Smooth muscle cell (in vitro differentiated cells): Measurements from ENCODE around the gene GALNT7. TPM values are rescaled to one million over a fixed set of nuclear protein-coding genes. Genes with fewer than 3 reads are reported as not detected.

Experiments used
- DNase-seq: peaks from one replicate; lab custom pipeline; 2025; ENCODE audit not compliant: unreplicated experiment; lab: John Stamatoyannopoulos, UW
- H2AFZ ChIP-seq: fragments of 200-600 bp; sonication (generic); 2 replicates; pipeline ENCODE4 v1.6.0; 2016; ENCODE audit warnings: antibody characterized with exemption, low read depth, mild to moderate bottlenecking
- H3F3A ChIP-seq: fragments of 200-600 bp; sonication (generic); 2 replicates; pipeline ENCODE4 v1.6.0; 2017; ENCODE audit warnings: antibody characterized with exemption, low read depth
- H3K27ac ChIP-seq: fragments of 200-600 bp; sonication (generic); 2 replicates; pipeline ENCODE4 v1.5.1; 2016; ENCODE audit warnings: low read depth, mild to moderate bottlenecking
- H3K27me3 ChIP-seq: fragments of 200-600 bp; sonication (generic); 2 replicates; pipeline ENCODE4 v1.6.1; 2016; ENCODE audit warnings: low read depth, mild to moderate bottlenecking
- H3K36me3 ChIP-seq: fragments of 200-600 bp; sonication (generic); 2 replicates; pipeline ENCODE4 v1.5.1; 2016; ENCODE audit warnings: low read depth
- H3K4me1 ChIP-seq: fragments of 200-600 bp; sonication (generic); 2 replicates; pipeline ENCODE4 v1.5.1; 2016; ENCODE audit warnings: low read depth
- H3K4me2 ChIP-seq: fragments of 200-600 bp; sonication (generic); 2 replicates; pipeline ENCODE4 v1.6.0; 2016; ENCODE audit warnings: mild to moderate bottlenecking
- H3K4me3 ChIP-seq: fragments of 200-600 bp; sonication (generic); 2 replicates; pipeline ENCODE4 v1.5.1; 2016; ENCODE audit warnings: mild to moderate bottlenecking
- H3K79me2 ChIP-seq: fragments of 200-600 bp; sonication (generic); 2 replicates; pipeline ENCODE4 v1.6.0; 2016; ENCODE audit warnings: low read depth, mild to moderate bottlenecking
- H3K9ac ChIP-seq: fragments of 200-600 bp; sonication (generic); 2 replicates; pipeline ENCODE4 v1.6.0; 2016; ENCODE audit warnings: low read depth
- H3K9me3 ChIP-seq: fragments of 200-600 bp; sonication (generic); replicated peaks from 2 replicates; pipeline ENCODE4 v1.5.1; 2016; ENCODE audit warnings: low read depth
- H4K20me1 ChIP-seq: fragments of 200-600 bp; sonication (generic); 2 replicates; pipeline ENCODE4 v1.6.0; 2016; ENCODE audit warnings: low read depth
- WGBS: methylation state at CpG from one replicate; pipeline ENCODE4 v1.1.7; 2016; ENCODE audit warnings: low lambda C conversion rate; 5-methylcytosine and 5-hydroxymethylcytosine counted together
- polyA plus RNA-seq: library from polyadenylated mRNA; unstranded; fragments of >200 nt; fragmentation: Nextera tagmentation; extraction: Ambion mirVana; gene quantifications from 2 replicates; pipeline ENCODE4 v1.2.1, GENCODE V29; 2016
- total RNA-seq: library from RNA; depleted of rRNA; stranded (reverse); fragments of >200 nt; gene quantifications from 2 replicates; pipeline ENCODE4 v1.2.3, GENCODE V29; 2014
- TF ChIP-seq, protein P1 (sequence below): fragments of 200-600 bp; sonication (generic); IDR thresholded peaks from 2 replicates; pipeline ENCODE4 v1.5.1; 2017; ENCODE audit warnings: borderline replicate concordance, mild to moderate bottlenecking, antibody characterized with exemption; ENCODE audit not compliant: insufficient read depth, poor library complexity, severe bottlenecking

GALNT7 gene
- total and polyA plus RNA-seq, 2 experiments from 2014 or later: 9.0 to 33.4 TPM

DNA sequence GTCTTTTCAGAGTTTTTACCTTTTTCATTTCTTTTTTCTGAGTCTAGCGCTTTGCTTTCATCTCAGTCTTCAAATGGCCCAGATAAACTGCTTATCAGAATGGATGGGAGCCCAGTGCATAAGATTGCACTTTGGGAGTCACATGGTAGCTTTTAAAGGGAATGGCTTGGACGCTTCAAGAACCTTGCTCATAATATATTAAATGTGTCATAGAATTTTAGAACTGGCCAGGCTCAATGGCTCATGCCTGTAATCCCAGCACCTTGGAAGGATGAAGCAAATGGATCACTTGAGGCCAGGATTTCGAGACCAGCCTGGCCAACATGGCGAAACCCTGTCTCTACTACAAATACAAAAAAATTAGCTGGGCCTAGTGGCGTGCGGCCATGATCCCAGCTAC lies 97.1 kb downstream of the GALNT7 start:
- DNase-seq: no peak
- no peak overlapping the region for H3K27ac ChIP-seq
- H3K27me3 ChIP-seq: no peaks in the 10 kb centered on the region
- H3K9ac ChIP-seq: no peak overlapping the region
- peaks cover 4% of the 10 kb centered on the region for H3F3A ChIP-seq
- peaks cover 10% of the 10 kb centered on the region for H3K4me1 ChIP-seq
- H3K4me2 ChIP-seq: no peak overlapping the region
- no peak overlapping the region for H3K4me3 ChIP-seq
- no peaks in the 10 kb centered on the region for H3K79me2 ChIP-seq
- H4K20me1 ChIP-seq: peaks cover 7% of the 10 kb centered on the region
- WGBS: 91% methylated on average over 6 of the region's 6 CpGs
- H2AFZ ChIP-seq: no peak overlapping the region
- TF ChIP-seq, protein P1, sequence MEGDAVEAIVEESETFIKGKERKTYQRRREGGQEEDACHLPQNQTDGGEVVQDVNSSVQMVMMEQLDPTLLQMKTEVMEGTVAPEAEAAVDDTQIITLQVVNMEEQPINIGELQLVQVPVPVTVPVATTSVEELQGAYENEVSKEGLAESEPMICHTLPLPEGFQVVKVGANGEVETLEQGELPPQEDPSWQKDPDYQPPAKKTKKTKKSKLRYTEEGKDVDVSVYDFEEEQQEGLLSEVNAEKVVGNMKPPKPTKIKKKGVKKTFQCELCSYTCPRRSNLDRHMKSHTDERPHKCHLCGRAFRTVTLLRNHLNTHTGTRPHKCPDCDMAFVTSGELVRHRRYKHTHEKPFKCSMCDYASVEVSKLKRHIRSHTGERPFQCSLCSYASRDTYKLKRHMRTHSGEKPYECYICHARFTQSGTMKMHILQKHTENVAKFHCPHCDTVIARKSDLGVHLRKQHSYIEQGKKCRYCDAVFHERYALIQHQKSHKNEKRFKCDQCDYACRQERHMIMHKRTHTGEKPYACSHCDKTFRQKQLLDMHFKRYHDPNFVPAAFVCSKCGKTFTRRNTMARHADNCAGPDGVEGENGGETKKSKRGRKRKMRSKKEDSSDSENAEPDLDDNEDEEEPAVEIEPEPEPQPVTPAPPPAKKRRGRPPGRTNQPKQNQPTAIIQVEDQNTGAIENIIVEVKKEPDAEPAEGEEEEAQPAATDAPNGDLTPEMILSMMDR: no peak
- H3K9me3 ChIP-seq: no peaks in the 10 kb centered on the region
- no peaks in the 10 kb centered on the region for H3K36me3 ChIP-seq

DNA sequence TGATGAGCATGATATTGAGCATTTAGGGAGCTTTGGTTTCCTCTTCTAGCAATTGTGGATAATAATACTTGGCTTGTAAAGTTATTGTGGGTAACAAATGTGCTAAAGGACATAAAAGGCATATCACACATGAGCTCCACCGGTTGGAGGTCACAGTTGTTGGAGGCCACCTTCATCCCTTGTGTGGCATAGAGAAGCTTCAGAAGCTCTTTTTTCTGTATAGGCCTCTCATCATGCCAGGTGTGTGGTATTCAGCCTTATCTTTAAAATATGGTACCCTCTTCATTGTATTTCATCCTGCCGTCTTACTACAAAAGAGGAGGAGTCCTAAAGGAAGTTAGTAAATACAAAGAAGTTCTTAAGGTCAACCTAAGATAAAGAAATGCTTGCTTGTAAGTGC lies 99.1 kb downstream of the GALNT7 start:
- TF ChIP-seq, protein P1: no peak
- H3K36me3 ChIP-seq: no peaks in the 10 kb centered on the region
- no peak overlapping the region for H2AFZ ChIP-seq
- no peak for DNase-seq
- H3K4me1 ChIP-seq: peaks cover 12% of the 10 kb centered on the region
- H3K27me3 ChIP-seq: no peaks in the 10 kb centered on the region
- no peak overlapping the region for H3K4me2 ChIP-seq
- no peak overlapping the region for H3K9ac ChIP-seq
- no peak overlapping the region for H3K4me3 ChIP-seq
- H3K79me2 ChIP-seq: no peaks in the 10 kb centered on the region
- H3K27ac ChIP-seq: no peak overlapping the region
- H3K9me3 ChIP-seq: no peaks in the 10 kb centered on the region
- peaks cover 4% of the 10 kb centered on the region for H3F3A ChIP-seq
- peaks cover 8% of the 10 kb centered on the region for H4K20me1 ChIP-seq
- 97% methylated on average over 2 of the region's 2 CpGs for WGBS

DNA sequence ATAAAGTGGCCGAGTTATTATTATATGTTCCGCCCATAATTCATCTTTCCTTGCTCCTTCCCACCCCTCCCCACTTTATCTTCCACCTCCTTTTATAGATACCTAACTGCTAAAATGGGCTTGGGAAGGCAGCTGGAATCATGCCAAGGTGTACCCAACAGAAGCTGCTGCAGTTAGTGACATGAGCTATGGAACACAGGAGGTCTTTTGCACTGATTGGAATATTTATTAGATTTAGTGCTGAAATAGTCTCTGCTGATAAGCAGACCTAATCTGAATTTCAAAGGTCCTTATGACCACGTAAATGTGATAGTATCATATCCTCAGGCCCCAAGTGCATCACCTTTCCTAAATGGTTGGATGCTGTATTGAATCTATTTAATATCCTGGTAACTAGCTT lies 100.7 kb downstream of the GALNT7 start:
- WGBS: 92% methylated on average over 3 of the region's 3 CpGs
- Histone ChIP-seq H2AFZ (no peak overlapping the region), H3K27ac (no peak overlapping the region), H3K79me2 (no peaks in the 10 kb centered on the region), H3K4me1 (peaks cover 10% of the 10 kb centered on the region), H3K9me3 (no peaks in the 10 kb centered on the region), H3K4me2 (no peak overlapping the region), H3K4me3 (no peak overlapping the region), H3F3A (peaks cover 4% of the 10 kb centered on the region), H4K20me1 (peaks cover 8% of the 10 kb centered on the region), H3K9ac (no peak overlapping the region), H3K36me3 (no peaks in the 10 kb centered on the region), H3K27me3 (no peaks in the 10 kb centered on the region)
- TF ChIP-seq, protein P1: no peak
- DNase-seq: no peak

DNA sequence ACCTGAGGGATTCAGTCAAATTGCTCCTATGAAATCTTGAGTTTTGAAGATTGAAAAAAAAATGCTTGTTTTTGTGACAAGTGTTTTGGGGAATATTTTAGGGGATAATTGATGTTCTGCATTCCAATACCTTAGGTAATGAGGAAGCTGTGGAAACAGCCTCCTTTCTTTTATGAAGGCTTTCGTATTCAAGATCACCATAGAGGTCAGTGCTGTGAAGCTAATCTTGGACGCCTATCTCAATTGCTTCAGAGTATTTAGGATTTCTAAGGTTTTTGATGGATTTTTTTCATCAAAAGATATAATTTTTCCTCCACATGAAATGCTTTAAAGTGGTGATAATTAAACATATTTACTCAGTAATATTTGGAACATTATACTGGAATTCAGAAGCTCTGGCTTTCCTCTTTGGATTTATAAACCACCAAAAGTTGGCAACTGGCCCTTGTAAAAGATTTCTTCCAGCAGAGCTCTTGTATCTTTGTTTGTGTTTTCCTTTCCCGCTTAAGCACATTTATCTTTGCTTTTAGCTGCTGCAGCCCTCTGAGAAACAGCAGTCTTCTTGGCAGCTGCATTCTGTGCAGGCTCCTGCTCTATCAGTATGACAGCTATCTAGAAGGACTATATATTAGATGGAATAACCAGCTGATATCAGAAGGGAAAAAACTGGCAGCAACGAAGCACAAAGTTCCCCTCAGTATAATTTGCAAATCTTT lies 101.9 kb downstream of the GALNT7 start:
- WGBS: 18% methylated on average over 4 of the region's 4 CpGs
- no peaks in the 10 kb centered on the region for H3K9me3 ChIP-seq
- H2AFZ ChIP-seq: no peak overlapping the region
- no peak overlapping the region for H3K27ac ChIP-seq
- H3K27me3 ChIP-seq: no peaks in the 10 kb centered on the region
- no peaks in the 10 kb centered on the region for H3K79me2 ChIP-seq
- no peaks in the 10 kb centered on the region for H3K36me3 ChIP-seq
- H3K9ac ChIP-seq: no peak overlapping the region
- H3F3A ChIP-seq: peaks cover 4% of the 10 kb centered on the region
- H3K4me2 ChIP-seq: peak overlapping the region; percentile 70
- no peak overlapping the region for H3K4me3 ChIP-seq
- H3K4me1 ChIP-seq: peaks cover 8% of the 10 kb centered on the region
- DNase-seq: no peak
- TF ChIP-seq, protein P1: no peak
- H4K20me1 ChIP-seq: peaks cover 8% of the 10 kb centered on the region
